OCI-LY1 (cell line): ENCODE data around the gene CHST8.

Source experiments
- H2AFZ ChIP-seq: fragments of 200-600 bp; sonication (generic), shearing (Covaris generic); 2 replicates; pipeline ENCODE4 v1.6.0; 2014; ENCODE audit warnings: antibody characterized with exemption, mild to moderate bottlenecking, low read length
- H3F3A ChIP-seq: fragments of 200-600 bp; sonication (generic), shearing (Covaris generic); 2 replicates; pipeline ENCODE4 v1.6.0; 2014; ENCODE audit warnings: mild to moderate bottlenecking, antibody characterized with exemption, low read length, moderate library complexity; ENCODE audit not compliant: insufficient read depth
- H3K27ac ChIP-seq: fragments of 200-600 bp; sonication (generic); 2 replicates; pipeline ENCODE4 v1.5.1; 2014; ENCODE audit warnings: low read length, mixed run types, mild to moderate bottlenecking, low read depth; ENCODE audit not compliant: poor library complexity, severe bottlenecking
- H3K27me3 ChIP-seq: fragments of 200-600 bp; sonication (generic); 2 replicates; pipeline ENCODE4 v1.6.0; 2014; ENCODE audit warnings: antibody characterized with exemption, mild to moderate bottlenecking, low read length, moderate library complexity; ENCODE audit not compliant: insufficient read depth
- H3K36me3 ChIP-seq: fragments of 200-600 bp; sonication (generic); 2 replicates; pipeline ENCODE4 v1.6.1; 2014; ENCODE audit warnings: mild to moderate bottlenecking, antibody characterized with exemption, low read length, moderate library complexity, mixed read lengths; ENCODE audit not compliant: insufficient read depth
- H3K4me1 ChIP-seq: fragments of 200-600 bp; sonication (generic); 2 replicates; pipeline ENCODE4 v1.5.1; 2014; ENCODE audit warnings: mild to moderate bottlenecking, low read length, moderate library complexity; ENCODE audit not compliant: insufficient read depth, severe bottlenecking
- H3K4me2 ChIP-seq: fragments of 200-600 bp; sonication (generic), shearing (Covaris generic); 2 replicates; pipeline ENCODE4 v1.6.1; 2014; ENCODE audit warnings: low read length
- H3K4me3 ChIP-seq: fragments of 200-600 bp; sonication (generic); 2 replicates; pipeline ENCODE4 v1.5.1; 2014; ENCODE audit warnings: low read length, low read depth, mild to moderate bottlenecking, mixed read lengths; ENCODE audit not compliant: poor library complexity, severe bottlenecking
- H3K79me2 ChIP-seq: fragments of 200-600 bp; shearing (Covaris generic); 2 replicates; pipeline ENCODE4 v1.6.1; 2016; ENCODE audit warnings: mixed run types, low read length, mixed read lengths; ENCODE audit not compliant: insufficient read depth
- H3K9ac ChIP-seq: fragments of 200-600 bp; sonication (generic), shearing (Covaris generic); 2 replicates; pipeline ENCODE4 v1.6.1; 2014; ENCODE audit warnings: mild to moderate bottlenecking, low read length, mixed read lengths
- H3K9me2 ChIP-seq: fragments of 200-600 bp; sonication (generic), shearing (Covaris generic); 2 replicates; pipeline ENCODE4 v1.6.1; 2014; ENCODE audit warnings: low read depth, mild to moderate bottlenecking, low read length, mixed read lengths
- H3K9me3 ChIP-seq: fragments of 200-600 bp; shearing (Covaris generic); 2 replicates; pipeline ENCODE4 v1.6.1; 2014; ENCODE audit warnings: low read length, mixed read lengths
- H4K20me1 ChIP-seq: fragments of 200-600 bp; sonication (generic), shearing (Covaris generic); 2 replicates; pipeline ENCODE4 v1.6.0; 2016; ENCODE audit warnings: mild to moderate bottlenecking, low read length; ENCODE audit not compliant: insufficient read depth
- CTCF ChIP-seq: fragments of 200-600 bp; sonication (generic), shearing (Covaris generic); IDR thresholded peaks from 2 replicates; pipeline ENCODE4 v1.5.1; 2017; ENCODE audit warnings: mild to moderate bottlenecking, antibody characterized with exemption, low read length, moderate library complexity, mixed read lengths
- EZH2 ChIP-seq: fragments of 200-600 bp; sonication (generic), shearing (Covaris generic); IDR thresholded peaks from 2 replicates; pipeline ENCODE4 v1.8.0; 2017; ENCODE audit warnings: borderline replicate concordance, mixed run types, mild to moderate bottlenecking, antibody characterized with exemption, low read length, moderate library complexity, mixed read lengths

CHST8 gene

GRCh38 chr19:33781415-33781935, 159.7 kb downstream of the CHST8 start:
- no peak overlapping the region for H2AFZ ChIP-seq

GRCh38 chr19:33781996-33782395, 160.2 kb downstream of the CHST8 start:
- no peaks in the 10 kb centered on the region for H3K36me3 ChIP-seq
- TF ChIP-seq EZH2, result no peak
- no peak for TF ChIP-seq CTCF
- H3K79me2 ChIP-seq, result no peaks in the 10 kb centered on the region
- no peak overlapping the region for H2AFZ ChIP-seq
- no peak overlapping the region for H3K4me2 ChIP-seq
- H4K20me1 ChIP-seq, result no peaks in the 10 kb centered on the region
- H3F3A ChIP-seq, result no peaks in the 10 kb centered on the region
- H3K27me3 ChIP-seq, result no peaks in the 10 kb centered on the region
- H3K4me1 ChIP-seq, result no peaks in the 10 kb centered on the region
- H3K4me3 ChIP-seq, result no peak overlapping the region
- no peaks in the 10 kb centered on the region for H3K9me3 ChIP-seq
- no peak overlapping the region for H3K9ac ChIP-seq
- H3K9me2 ChIP-seq, result no peaks in the 10 kb centered on the region
- no peak overlapping the region for H3K27ac ChIP-seq

More at GRCh38 chr19:33781415-33781935, 159.7 kb downstream of the CHST8 start:
- Histone ChIP-seq H3K27ac (no peak overlapping the region), H4K20me1 (no peaks in the 10 kb centered on the region), H3K4me1 (no peaks in the 10 kb centered on the region), H3K79me2 (no peaks in the 10 kb centered on the region), H3K9me2 (no peaks in the 10 kb centered on the region), H3K9ac (no peak overlapping the region), H3F3A (no peaks in the 10 kb centered on the region), H3K36me3 (no peaks in the 10 kb centered on the region), H3K9me3 (no peaks in the 10 kb centered on the region), H3K27me3 (no peaks in the 10 kb centered on the region), H3K4me2 (no peak overlapping the region), H3K4me3 (no peak overlapping the region)
- no peak for TF ChIP-seq EZH2
- TF ChIP-seq CTCF, result no peak

GRCh38 chr19:33784432-33784831, 162.7 kb downstream of the CHST8 start:
- H3K9me2 ChIP-seq, result no peaks in the 10 kb centered on the region
- no peak overlapping the region for H3K9ac ChIP-seq
- no peak overlapping the region for H3K4me2 ChIP-seq
- no peaks in the 10 kb centered on the region for H3K27me3 ChIP-seq
- H3K9me3 ChIP-seq, result no peaks in the 10 kb centered on the region
- TF ChIP-seq CTCF, result no peak
- no peak for TF ChIP-seq EZH2
- H3K27ac ChIP-seq, result no peak overlapping the region
- H3K4me3 ChIP-seq, result no peak overlapping the region
- no peaks in the 10 kb centered on the region for H3K79me2 ChIP-seq
- H3F3A ChIP-seq, result no peaks in the 10 kb centered on the region
- no peaks in the 10 kb centered on the region for H3K4me1 ChIP-seq
- H3K36me3 ChIP-seq, result no peaks in the 10 kb centered on the region
- H4K20me1 ChIP-seq, result no peaks in the 10 kb centered on the region
- no peak overlapping the region for H2AFZ ChIP-seq
